Mesendoderm (in vitro differentiated cells): Measurements from ENCODE around the gene MEGF9.

Source experiments
- DNase-seq: peaks from one replicate; pipeline ENCODE4 v3.0.0; 2013
- H2AK5ac ChIP-seq: 2 replicates; pipeline ENCODE4 v1.6.1; 2013; ENCODE audit warnings: low read length, inconsistent platforms
- H2BK120ac ChIP-seq: 2 replicates; pipeline ENCODE4 v1.6.1; 2013; ENCODE audit warnings: low read depth, mild to moderate bottlenecking, low read length, moderate library complexity, mixed read lengths
- H2BK15ac ChIP-seq: replicated peaks from 2 replicates; pipeline ENCODE4 v1.6.1; 2013; ENCODE audit warnings: low read depth, mild to moderate bottlenecking, moderate library complexity
- H2BK5ac ChIP-seq: 2 replicates; pipeline ENCODE4 v1.6.1; 2013; ENCODE audit warnings: low read length, inconsistent platforms
- H3K18ac ChIP-seq: 2 replicates; pipeline ENCODE4 v1.6.1; 2013; ENCODE audit warnings: mild to moderate bottlenecking, low read length, mixed read lengths
- H3K23ac ChIP-seq: one replicate; pipeline ENCODE4 v1.6.1; 2013; ENCODE audit warnings: low read length
- H3K27ac ChIP-seq: 2 replicates; pipeline ENCODE4 v1.5.1; 2013; ENCODE audit warnings: low read depth, mild to moderate bottlenecking, inconsistent platforms, low read length, moderate library complexity
- H3K27me3 ChIP-seq: 2 replicates; pipeline ENCODE4 v1.6.1; 2013; ENCODE audit warnings: low read length, control low read depth, mild to moderate bottlenecking, inconsistent platforms; ENCODE audit not compliant: insufficient read depth, poor library complexity
- H3K36me3 ChIP-seq: 2 replicates; pipeline ENCODE4 v1.6.1; 2013; ENCODE audit warnings: low read length, inconsistent platforms; ENCODE audit not compliant: control insufficient read depth, insufficient read depth
- H3K4ac ChIP-seq: one replicate; pipeline ENCODE4 v1.6.1; 2013; ENCODE audit warnings: low read depth, mild to moderate bottlenecking, low read length, moderate library complexity
- H3K4me1 ChIP-seq: 2 replicates; pipeline ENCODE4 v1.6.1; 2013; ENCODE audit warnings: low read depth, low read length, inconsistent platforms; ENCODE audit not compliant: control insufficient read depth
- H3K4me2 ChIP-seq: 2 replicates; pipeline ENCODE4 v1.6.1; 2013; ENCODE audit warnings: low read length
- H3K4me3 ChIP-seq: 2 replicates; pipeline ENCODE4 v1.5.1; 2013; ENCODE audit warnings: mild to moderate bottlenecking, low read length
- H3K56ac ChIP-seq: one replicate; pipeline ENCODE4 v1.6.1; 2013; ENCODE audit warnings: low read length
- H3K79me1 ChIP-seq: 2 replicates; pipeline ENCODE4 v1.6.1; 2013; ENCODE audit warnings: low read length, inconsistent platforms
- H3K79me2 ChIP-seq: 2 replicates; pipeline ENCODE4 v1.6.1; 2013; ENCODE audit warnings: mild to moderate bottlenecking, low read length; ENCODE audit not compliant: control insufficient read depth, insufficient read depth
- H3K9ac ChIP-seq: 2 replicates; pipeline ENCODE4 v1.6.1; 2013; ENCODE audit warnings: low read length, inconsistent platforms
- H4K5ac ChIP-seq: one replicate; pipeline ENCODE4 v1.6.1; 2013; ENCODE audit warnings: low read length
- H4K8ac ChIP-seq: one replicate; pipeline ENCODE4 v1.6.1; 2013; ENCODE audit warnings: low read depth, mild to moderate bottlenecking, control low read depth, low read length, moderate library complexity
- WGBS: extraction: QIAGEN DNeasy Blood & Tissue Kit; methylation state at CpG from one replicate; pipeline ENCODE4 v1.1.7; 2013; ENCODE audit warnings: low lambda C conversion rate, missing lambda C conversion rate; ENCODE audit not compliant: insufficient coverage; ENCODE audit errors: extremely low coverage; 5-methylcytosine and 5-hydroxymethylcytosine counted together

MEGF9 gene

GRCh38 chr9:120726484-120726883 is 12.2 kb upstream of the MEGF9 start:
- Histone ChIP-seq H3K79me1 (no peaks in the 10 kb centered on the region), H2BK120ac (no peak overlapping the region), H3K18ac (no peak overlapping the region), H3K4me1 (peaks cover 7% of the 10 kb centered on the region), H2BK15ac (no peak overlapping the region), H3K4ac (no peak overlapping the region), H3K9ac (no peak overlapping the region), H2BK5ac (no peak overlapping the region), H3K79me2 (no peaks in the 10 kb centered on the region), H3K4me3 (no peak overlapping the region), H3K23ac (no peak overlapping the region), H3K27ac (no peak overlapping the region), H3K56ac (no peak overlapping the region), H2AK5ac (no peak overlapping the region), H4K8ac (no peak overlapping the region), H4K5ac (no peak overlapping the region), H3K4me2 (no peak overlapping the region), H3K36me3 (no peaks in the 10 kb centered on the region), H3K27me3 (no peaks in the 10 kb centered on the region)
- DNase-seq: no peak
- no CpG with 5 or more reads among the region's 2 CpGs for WGBS

DNA sequence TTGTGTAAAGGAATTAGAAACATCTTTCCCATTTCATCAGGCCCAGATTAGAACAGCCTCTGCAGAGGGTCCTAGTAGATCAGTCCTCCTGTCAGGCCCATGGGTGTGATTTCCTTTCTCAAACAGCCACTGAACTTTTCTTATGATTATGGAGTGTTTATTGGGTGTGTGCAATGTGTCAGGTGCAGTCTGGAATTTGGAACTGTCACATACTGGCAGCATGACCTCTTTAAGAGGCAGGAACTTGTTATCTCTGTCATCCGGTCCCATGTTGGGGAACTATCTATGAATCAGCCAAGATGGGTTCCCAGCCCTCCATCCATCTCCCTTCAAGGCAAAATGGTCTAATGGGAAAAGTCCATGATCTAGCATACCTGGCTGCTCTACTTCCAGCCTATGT is 11.6 kb upstream of the MEGF9 start:
- Histone ChIP-seq H3K56ac (no peak overlapping the region), H3K4me1 (peaks cover 3% of the 10 kb centered on the region)
- WGBS: no CpG with 5 or more reads among the region's 1 CpG

DNA sequence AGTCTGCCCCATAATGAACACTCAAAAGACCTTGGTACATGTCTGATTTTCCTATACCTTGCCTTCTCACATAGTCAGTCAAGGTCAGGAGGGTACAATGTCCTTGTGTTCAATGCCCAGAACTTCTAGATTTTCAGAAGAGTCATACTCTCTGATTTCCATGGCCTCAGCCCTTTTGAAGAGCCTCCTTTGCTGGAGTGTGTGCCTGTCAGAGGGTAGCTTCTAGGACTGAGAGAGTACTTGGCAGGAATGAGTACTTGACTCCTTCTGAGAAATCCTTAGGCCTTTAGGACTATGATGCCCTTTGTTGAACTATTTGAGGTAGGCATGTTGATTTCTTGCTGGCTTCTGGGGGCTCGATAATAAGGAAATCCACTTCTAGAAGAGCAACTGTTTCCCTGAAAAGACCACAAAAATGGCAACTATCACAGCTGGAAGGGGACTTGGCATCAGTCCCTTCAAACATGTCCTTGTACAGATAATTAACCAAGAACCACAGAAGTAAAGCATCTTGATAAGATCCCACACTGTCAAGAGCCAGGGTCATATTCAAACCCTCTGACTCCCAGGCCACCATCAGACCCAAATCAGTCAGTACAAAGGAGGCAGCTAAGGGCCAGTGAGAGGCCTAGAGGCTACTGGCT is 10.6 kb upstream of the MEGF9 start:
- Histone ChIP-seq H2BK15ac (no peak overlapping the region), H3K79me2 (no peaks in the 10 kb centered on the region), H3K23ac (no peak overlapping the region), H3K4me1 (peaks cover under 1% of the 10 kb centered on the region), H3K36me3 (no peaks in the 10 kb centered on the region), H3K79me1 (no peaks in the 10 kb centered on the region), H3K18ac (no peak overlapping the region), H2BK5ac (no peak overlapping the region), H4K5ac (no peak overlapping the region), H3K27ac (no peak overlapping the region), H3K4ac (no peak overlapping the region), H2BK120ac (no peak overlapping the region), H4K8ac (no peak overlapping the region), H3K4me2 (no peak overlapping the region), H3K4me3 (no peak overlapping the region), H3K9ac (no peak overlapping the region), H2AK5ac (no peak overlapping the region), H3K56ac (no peak overlapping the region), H3K27me3 (no peaks in the 10 kb centered on the region)
- WGBS: no CpG with 5 or more reads among the region's 1 CpG
- no peak for DNase-seq

More for the DNA sequence above, 11.6 kb upstream of the MEGF9 start:
- Histone ChIP-seq H2AK5ac (no peak overlapping the region), H4K8ac (no peak overlapping the region), H3K18ac (no peak overlapping the region), H3K27me3 (no peaks in the 10 kb centered on the region), H2BK15ac (no peak overlapping the region), H3K79me1 (no peaks in the 10 kb centered on the region), H3K79me2 (no peaks in the 10 kb centered on the region), H3K4ac (no peak overlapping the region), H3K4me2 (no peak overlapping the region), H3K9ac (no peak overlapping the region), H3K4me3 (no peak overlapping the region), H3K36me3 (no peaks in the 10 kb centered on the region), H2BK5ac (no peak overlapping the region), H3K27ac (no peak overlapping the region), H3K23ac (no peak overlapping the region), H2BK120ac (no peak overlapping the region), H4K5ac (no peak overlapping the region)
- no peak for DNase-seq

GRCh38 chr9:120723565-120723964 is 9.3 kb upstream of the MEGF9 start:
- H3K79me2 ChIP-seq: no peaks in the 10 kb centered on the region
- no peak overlapping the region for H2AK5ac ChIP-seq
- H4K8ac ChIP-seq: no peak overlapping the region
- no peak overlapping the region for H2BK15ac ChIP-seq
- H2BK5ac ChIP-seq: no peak overlapping the region
- no peak overlapping the region for H2BK120ac ChIP-seq
- no peaks in the 10 kb centered on the region for H3K27me3 ChIP-seq
- no peak overlapping the region for H3K9ac ChIP-seq
- no peak overlapping the region for H3K56ac ChIP-seq
- no peak overlapping the region for H3K4me3 ChIP-seq
- H3K27ac ChIP-seq: no peak overlapping the region
- no peak for DNase-seq
- no peak overlapping the region for H4K5ac ChIP-seq
- no peak overlapping the region for H3K4ac ChIP-seq
- H3K4me1 ChIP-seq: no peaks in the 10 kb centered on the region
- no CpG with 5 or more reads among the region's 3 CpGs for WGBS
- H3K18ac ChIP-seq: no peak overlapping the region
- H3K4me2 ChIP-seq: no peak overlapping the region
- H3K79me1 ChIP-seq: no peaks in the 10 kb centered on the region
- no peaks in the 10 kb centered on the region for H3K36me3 ChIP-seq
- H3K23ac ChIP-seq: no peak overlapping the region

- Histone ChIP-seq H2BK120ac (no peak overlapping the region), H3K4me1 (no peaks in the 10 kb centered on the region), H4K5ac (no peak overlapping the region), H3K18ac (no peak overlapping the region), H4K8ac (no peak overlapping the region), H2BK5ac (no peak overlapping the region), H3K4ac (no peak overlapping the region), H3K79me1 (no peaks in the 10 kb centered on the region), H3K4me2 (no peak overlapping the region), H3K36me3 (no peaks in the 10 kb centered on the region), H3K79me2 (no peaks in the 10 kb centered on the region), H3K27ac (no peak overlapping the region), H2AK5ac (no peak overlapping the region), H3K27me3 (no peaks in the 10 kb centered on the region), H3K4me3 (no peak overlapping the region), H3K56ac (no peak overlapping the region), H2BK15ac (no peak overlapping the region), H3K23ac (no peak overlapping the region), H3K9ac (no peak overlapping the region)
- no peak for DNase-seq
- no CpG with 5 or more reads among the region's 4 CpGs for WGBS
Measured at GRCh38 chr9:120720404-120720803, 6.1 kb upstream of the MEGF9 start.

DNA sequence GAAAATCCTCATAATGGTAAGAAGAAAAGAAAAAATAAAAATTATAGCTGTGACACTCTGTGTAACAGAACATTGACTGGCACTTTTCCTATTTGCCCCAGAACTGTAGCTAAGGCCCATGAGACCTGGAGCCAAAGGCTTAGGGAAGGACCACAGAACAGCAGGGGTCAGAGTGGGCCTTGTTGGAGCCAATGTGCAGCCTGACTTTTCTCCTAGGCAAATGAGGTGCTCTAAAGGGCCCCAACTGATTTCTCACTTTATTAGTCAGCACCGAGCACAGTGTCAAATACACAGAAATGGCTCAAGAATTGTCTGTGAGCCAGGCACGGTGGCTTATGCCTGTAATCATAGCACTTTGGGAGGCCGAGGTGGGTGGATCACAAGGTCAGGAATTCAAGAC is 4.0 kb upstream of the MEGF9 start:
- H3K18ac ChIP-seq: no peak overlapping the region
- no peak overlapping the region for H3K4me3 ChIP-seq
- H3K79me1 ChIP-seq: no peaks in the 10 kb centered on the region
- H3K56ac ChIP-seq: no peak overlapping the region
- H2AK5ac ChIP-seq: no peak overlapping the region
- H3K23ac ChIP-seq: no peak overlapping the region
- H3K27me3 ChIP-seq: peaks cover 1% of the 10 kb centered on the region
- DNase-seq: no peak
- no peak overlapping the region for H3K4ac ChIP-seq
- no peak overlapping the region for H3K27ac ChIP-seq
- H2BK120ac ChIP-seq: no peak overlapping the region
- H2BK5ac ChIP-seq: no peak overlapping the region
- H3K4me2 ChIP-seq: no peak overlapping the region
- H4K8ac ChIP-seq: no peak overlapping the region
- no CpG with 5 or more reads among the region's 3 CpGs for WGBS
- H4K5ac ChIP-seq: no peak overlapping the region
- no peaks in the 10 kb centered on the region for H3K36me3 ChIP-seq
- no peaks in the 10 kb centered on the region for H3K79me2 ChIP-seq
- H3K4me1 ChIP-seq: no peaks in the 10 kb centered on the region
- no peak overlapping the region for H3K9ac ChIP-seq
- H2BK15ac ChIP-seq: no peak overlapping the region
